ENCODE measurements around the gene TENT4A. TPM values are rescaled to one million over a fixed set of nuclear protein-coding genes. Genes with fewer than 3 reads are reported as not detected.

The TENT4A gene
- polyA plus RNA-seq, 1 experiment, result 4.0 TPM

GRCh38 chr5:6718718-6719117, 5.5 kb downstream of the TENT4A start:
- CTCF ChIA-PET, result no interaction called here
- no peak for DNase-seq (ENCODE audit: low read depth, low spot score)
- POLR2A ChIA-PET, result no interaction called here
- Histone ChIP-seq H3K27me3 (ENCODE audit: control insufficient read depth, insufficient read depth, low read length) (no peaks in the 10 kb centered on the region), H3K27ac (ENCODE audit: low read depth, low read length) (no peak overlapping the region), H3K4me3 (ENCODE audit: low read depth, low read length) (no peak overlapping the region), H3K9me3 (ENCODE audit: control insufficient read depth, insufficient read depth, low read length) (no peaks in the 10 kb centered on the region)
- no peak for TF ChIP-seq CTCF (IDR thresholded peaks at IDR 0.05; ENCODE audit: low read depth, low read length)

GRCh38 chr5:6719417-6719816, 6.2 kb downstream of the TENT4A start:
- ChIA-PET POLR2A (no interaction called here), CTCF (no interaction called here)
- H3K9me3 ChIP-seq (ENCODE audit: control insufficient read depth, insufficient read depth, low read length), result no peaks in the 10 kb centered on the region

GRCh38 chr5:6719896-6720560, 6.8 kb downstream of the TENT4A start:
- no peak for TF ChIP-seq CTCF (IDR thresholded peaks at IDR 0.05; ENCODE audit: low read depth, low read length)
- ChIA-PET CTCF (no interaction called here), POLR2A (no interaction called here)
- Histone ChIP-seq H3K27ac (ENCODE audit: low read depth, low read length) (no peak overlapping the region), H3K4me3 (ENCODE audit: low read depth, low read length) (no peak overlapping the region), H3K27me3 (ENCODE audit: control insufficient read depth, insufficient read depth, low read length) (no peaks in the 10 kb centered on the region), H3K9me3 (ENCODE audit: control insufficient read depth, insufficient read depth, low read length) (no peaks in the 10 kb centered on the region)
- no peak for DNase-seq (ENCODE audit: low read depth, low spot score)

More at GRCh38 chr5:6719417-6719816, 6.2 kb downstream of the TENT4A start:
- no peak overlapping the region for H3K27ac ChIP-seq (ENCODE audit: low read depth, low read length)
- DNase-seq (ENCODE audit: low read depth, low spot score), result no peak
- no peaks in the 10 kb centered on the region for H3K27me3 ChIP-seq (ENCODE audit: control insufficient read depth, insufficient read depth, low read length)
- no peak overlapping the region for H3K4me3 ChIP-seq (ENCODE audit: low read depth, low read length)
- no peak for TF ChIP-seq CTCF (IDR thresholded peaks at IDR 0.05; ENCODE audit: low read depth, low read length)

GRCh38 chr5:6720561-6720921, 7.3 kb downstream of the TENT4A start:
- DNase-seq (ENCODE audit: low read depth, low spot score), result no peak
- TF ChIP-seq CTCF (IDR thresholded peaks at IDR 0.05; ENCODE audit: low read depth, low read length), result no peak
- no peak overlapping the region for H3K4me3 ChIP-seq (ENCODE audit: low read depth, low read length)
- peak overlapping the region; percentile 24 for H3K27ac ChIP-seq (ENCODE audit: low read depth, low read length)
- POLR2A ChIA-PET, result no interaction called here
- CTCF ChIA-PET, result no interaction called here
- no peaks in the 10 kb centered on the region for H3K27me3 ChIP-seq (ENCODE audit: control insufficient read depth, insufficient read depth, low read length)
- no peaks in the 10 kb centered on the region for H3K9me3 ChIP-seq (ENCODE audit: control insufficient read depth, insufficient read depth, low read length)

- H3K27me3 ChIP-seq (ENCODE audit: control insufficient read depth, insufficient read depth, low read length), result no peaks in the 10 kb centered on the region
- no peak overlapping the region for H3K4me3 ChIP-seq (ENCODE audit: low read depth, low read length)
- ChIA-PET CTCF (interaction anchor here (1.0 to 2.0 kb wide), 2 partner anchors 8 to 24 kb away, joined by 3 to 6 read pairs; partner anchors contain the start of gene TENT4A), POLR2A (interaction anchor here (1.0 kb wide), 1 partner anchor 88 kb away, joined by 3 read pairs; the partner anchor contains the start of gene SRD5A1)
- no peak for DNase-seq (ENCODE audit: low read depth, low spot score)
- TF ChIP-seq CTCF (IDR thresholded peaks at IDR 0.05; ENCODE audit: low read depth, low read length), result no peak
- H3K27ac ChIP-seq (ENCODE audit: low read depth, low read length), result no peak overlapping the region
- no peaks in the 10 kb centered on the region for H3K9me3 ChIP-seq (ENCODE audit: control insufficient read depth, insufficient read depth, low read length)
Observed at GRCh38 chr5:6721442-6721841, 8.2 kb downstream of the TENT4A start.
